PC-3 (cell line): ENCODE results near the gene FGD4.

Experiments used
- CTCF ChIP-seq: fragments of 300-600 bp; sonication (generic); conservative IDR thresholded peaks from 2 replicates; pipeline ENCODE4 v1.5.1; 2017; ENCODE audit warnings: antibody characterized with exemption, low read depth, mild to moderate bottlenecking, low read length
- EZH2 ChIP-seq: fragments of 300-600 bp; sonication (generic); IDR thresholded peaks from one replicate; pipeline ENCODE4 v1.6.1; 2017; ENCODE audit warnings: antibody characterized with exemption, mild to moderate bottlenecking, low read length; ENCODE audit not compliant: unreplicated experiment
- EZH2phosphoT487 ChIP-seq: fragments of 300-600 bp; sonication (generic); IDR thresholded peaks from 2 replicates; pipeline ENCODE4 v1.6.1; 2018; ENCODE audit warnings: mild to moderate bottlenecking, antibody characterized with exemption, low read length, borderline replicate concordance

GRCh38 chr12:32407795-32408194 lies 8.4 kb downstream of the FGD4 start:
- TF ChIP-seq CTCF (no peak), EZH2 (no peak), EZH2phosphoT487 (no peak)
